Transverse colon (tissue), 3 donors: ENCODE results near the gene ANKRD36C.
"Not testable (repeated sequence)": the region's sequence is repeated elsewhere in the genome, so short reads cannot be mapped to it uniquely, and the experiment has no call there.

Experiments
- EP300 ChIP-seq: sonication (generic); formaldehyde crosslinking; IDR thresholded peaks from one replicate; pipeline ENCODE4 v1.6.1; 2017; ENCODE audit warnings: antibody characterized with exemption, low read depth
- POLR2AphosphoS5 ChIP-seq, 3 donors: sonication (generic); formaldehyde crosslinking; IDR thresholded peaks; one replicate each; pipeline ENCODE4 v1.6.1; 2016; ENCODE audit warnings: antibody characterized with exemption in 3 of 3

DNA sequence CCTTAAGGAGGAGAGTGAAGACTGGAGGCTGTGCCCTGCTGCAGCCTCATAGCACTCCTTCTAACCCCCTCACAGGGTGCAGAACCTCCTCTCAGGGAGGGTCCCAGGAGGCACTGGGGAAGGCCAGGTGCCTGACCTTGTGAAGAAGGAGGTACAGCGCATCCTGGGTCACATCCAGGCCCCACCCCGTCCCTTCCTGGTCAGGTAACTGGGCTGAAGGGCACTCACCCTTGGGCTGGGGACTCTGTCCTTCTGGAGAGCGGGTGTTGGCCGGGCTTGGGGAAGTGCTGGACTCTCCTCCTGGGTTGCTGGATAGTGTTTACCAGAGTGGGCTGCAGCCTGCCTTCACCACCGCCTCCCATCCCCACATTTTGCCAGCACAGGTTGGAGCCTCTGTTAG, 197.7 kb downstream of the ANKRD36C start:
- not testable (repeated sequence) for TF ChIP-seq POLR2AphosphoS5 (IDR thresholded peaks at IDR 0.05); EP300
